Activated CD8-positive, alpha-beta memory T cell treated with anti-CD3 and anti-CD28 coated beads, Interleukin-2, amount 50 U/mL, for 48 hours (primary cell): ENCODE results near the gene MXRA5.
"Not testable (repeated sequence)": the region's sequence is repeated elsewhere in the genome, so short reads cannot be mapped to it uniquely, and the experiment has no call there.

Source experiments
- DNase-seq: peaks from one replicate; pipeline ENCODE4 v3.0.0-alpha.2; 2020

MXRA5 gene

GRCh38 chrX:3340016-3340415 is 6.4 kb downstream of the MXRA5 start:
- no peak for DNase-seq

- no peak for DNase-seq
These were observed 19.8 kb downstream of the MXRA5 start for GRCh38 chrX:3326681-3327080.

- DNase-seq = no peak
These were observed 25.9 kb downstream of the MXRA5 start for GRCh38 chrX:3320471-3321046.

DNA sequence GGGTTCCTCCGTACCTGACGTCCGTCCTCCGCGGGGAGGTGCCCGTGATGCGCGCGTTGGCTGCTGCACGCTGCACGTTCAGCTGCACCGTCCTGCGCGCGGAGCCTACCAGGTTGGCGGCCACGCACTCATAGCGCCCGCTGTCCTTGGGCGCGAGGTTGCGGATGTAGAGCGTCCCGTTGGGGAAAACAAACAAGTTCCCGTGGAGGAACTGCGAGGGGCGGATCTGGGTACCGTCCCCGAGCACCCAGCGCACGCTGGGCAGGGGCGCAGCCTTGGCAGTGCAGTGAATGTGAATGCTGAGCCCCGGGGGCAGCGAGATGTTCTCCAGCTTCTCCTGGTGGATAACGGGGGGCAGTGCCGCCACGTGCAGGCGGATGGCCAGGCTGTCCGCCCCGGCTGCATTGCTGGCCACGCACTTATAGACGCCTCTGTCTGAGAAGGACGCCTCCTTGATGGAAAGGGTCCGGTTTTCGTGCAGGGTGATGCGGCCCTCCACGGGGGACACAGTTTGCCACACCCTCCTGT is 29.2 kb downstream of the MXRA5 start:
- no peak for DNase-seq

DNA sequence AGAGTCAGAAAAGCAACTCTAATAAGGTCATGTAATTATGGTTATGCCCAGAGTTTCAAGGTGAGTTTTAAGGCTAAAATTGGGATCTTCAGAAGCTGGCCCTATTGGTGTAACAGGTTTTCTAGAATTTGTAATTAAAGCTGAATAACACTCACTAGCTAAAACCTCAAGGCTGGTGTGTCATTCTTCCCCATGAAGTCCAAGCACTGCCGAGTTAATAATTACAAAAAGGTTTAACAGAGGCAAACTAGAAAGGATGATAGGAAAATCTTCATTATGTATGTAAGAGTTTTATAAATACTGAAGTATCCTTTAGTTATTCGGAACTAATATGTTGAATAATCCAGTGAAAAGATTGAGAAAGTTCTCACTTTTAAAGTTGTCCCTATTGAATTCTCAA is 34.3 kb downstream of the MXRA5 start:
- DNase-seq = no peak

DNA sequence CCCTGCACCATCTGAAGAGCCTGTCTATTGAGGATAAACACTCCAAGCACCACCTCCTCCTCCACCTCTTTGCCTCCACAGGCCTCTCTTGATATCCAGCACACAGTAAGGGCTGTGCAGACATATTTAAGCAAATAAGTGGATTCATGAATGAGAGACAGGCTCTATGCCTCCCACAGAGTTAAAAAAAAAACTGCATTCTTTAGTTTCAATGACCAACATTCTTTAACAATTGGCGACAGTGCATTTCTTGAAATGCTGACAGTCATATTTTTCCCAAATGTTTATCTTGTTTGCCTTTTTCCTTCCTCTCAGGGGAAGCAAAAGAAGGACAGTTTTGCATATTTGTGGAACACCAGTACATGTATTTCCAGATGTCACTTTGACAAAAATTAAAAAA is 38.6 kb downstream of the MXRA5 start:
- no peak for DNase-seq

- DNase-seq = no peak
These were observed 46.8 kb downstream of the MXRA5 start for GRCh38 chrX:3299636-3300035.

DNA sequence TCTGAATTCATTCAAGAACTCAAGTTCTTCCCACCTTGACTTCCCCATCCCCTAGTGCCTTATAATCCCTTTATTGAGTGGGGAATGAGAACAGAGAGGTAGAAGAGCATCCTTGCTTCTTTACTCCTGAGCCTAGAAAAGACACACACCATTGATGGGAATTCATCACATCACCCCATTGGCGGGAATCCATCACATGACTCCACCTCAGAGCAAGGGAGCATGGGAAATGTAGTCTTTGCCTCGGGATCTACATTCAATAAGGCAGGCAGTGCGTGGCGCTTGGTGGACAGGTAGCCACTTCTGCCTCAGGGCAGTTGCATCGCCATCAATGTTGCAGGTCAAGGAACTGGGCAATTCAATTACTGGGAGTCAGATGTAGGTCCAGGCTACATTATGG is 50.7 kb downstream of the MXRA5 start:
- DNase-seq = no peak

- DNase-seq = no peak
These were observed 53.2 kb downstream of the MXRA5 start for GRCh38 chrX:3293251-3293650.

GRCh38 chrX:3290561-3290960 is 55.9 kb downstream of the MXRA5 start:
- DNase-seq = no peak

GRCh38 chrX:3286196-3286945 is 60.1 kb downstream of the MXRA5 start:
- DNase-seq = no peak

DNA sequence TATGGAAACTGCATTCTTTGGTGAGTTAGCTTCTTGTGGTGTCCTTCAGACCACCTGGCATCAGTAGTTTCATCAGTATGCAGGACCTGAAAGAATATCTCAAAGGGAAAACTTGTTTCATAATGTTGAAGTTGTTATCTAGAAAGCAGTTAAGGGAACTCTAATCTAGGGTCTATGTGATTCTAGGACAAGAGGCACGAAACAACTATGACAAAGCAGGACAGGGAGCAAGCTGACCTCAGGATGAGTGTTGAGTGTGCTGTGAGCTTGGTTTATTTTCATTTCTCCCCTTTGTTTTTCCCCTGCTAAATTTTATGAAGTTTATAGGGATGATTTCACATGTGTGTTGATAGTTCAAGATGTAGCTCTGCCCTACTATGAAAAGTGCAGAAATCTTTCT is 65.7 kb downstream of the MXRA5 start:
- no peak for DNase-seq

DNA sequence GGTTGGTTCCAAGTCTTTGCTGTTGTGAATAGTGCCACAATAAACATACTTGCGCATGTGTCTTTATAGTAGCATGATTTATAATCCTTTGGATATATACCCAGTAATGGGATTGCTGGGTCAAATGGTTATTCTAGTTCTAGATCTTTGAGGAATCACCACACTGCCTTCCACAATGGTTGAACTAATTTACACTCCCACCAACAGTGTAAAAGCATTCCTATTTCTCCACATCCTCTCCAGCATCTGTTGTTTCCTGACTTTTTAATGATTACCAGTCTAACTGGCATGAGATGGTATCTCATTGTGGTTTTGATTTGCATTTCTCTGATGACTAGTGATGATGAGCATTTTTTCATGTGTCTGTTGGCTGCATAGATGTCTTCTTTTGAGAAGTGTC is 72.8 kb downstream of the MXRA5 start:
- not testable (repeated sequence) for DNase-seq

DNA sequence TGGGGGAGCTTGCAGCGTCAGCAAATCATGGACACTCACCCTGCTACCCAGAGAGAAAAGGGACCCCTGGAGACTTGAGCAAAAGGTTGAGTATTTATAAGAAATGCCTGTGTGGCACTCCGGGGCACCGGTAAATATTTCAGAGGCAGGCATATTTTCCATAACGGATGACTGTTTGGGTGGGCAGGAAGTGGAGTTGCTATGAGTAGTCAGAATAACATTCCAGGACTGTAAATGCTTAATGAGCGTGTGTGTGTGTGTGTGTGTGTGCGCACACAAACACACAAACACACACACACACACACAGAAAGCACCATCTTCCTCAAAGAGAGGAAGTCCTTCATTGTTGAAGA is 74.6 kb downstream of the MXRA5 start:
- DNase-seq = no peak

DNA sequence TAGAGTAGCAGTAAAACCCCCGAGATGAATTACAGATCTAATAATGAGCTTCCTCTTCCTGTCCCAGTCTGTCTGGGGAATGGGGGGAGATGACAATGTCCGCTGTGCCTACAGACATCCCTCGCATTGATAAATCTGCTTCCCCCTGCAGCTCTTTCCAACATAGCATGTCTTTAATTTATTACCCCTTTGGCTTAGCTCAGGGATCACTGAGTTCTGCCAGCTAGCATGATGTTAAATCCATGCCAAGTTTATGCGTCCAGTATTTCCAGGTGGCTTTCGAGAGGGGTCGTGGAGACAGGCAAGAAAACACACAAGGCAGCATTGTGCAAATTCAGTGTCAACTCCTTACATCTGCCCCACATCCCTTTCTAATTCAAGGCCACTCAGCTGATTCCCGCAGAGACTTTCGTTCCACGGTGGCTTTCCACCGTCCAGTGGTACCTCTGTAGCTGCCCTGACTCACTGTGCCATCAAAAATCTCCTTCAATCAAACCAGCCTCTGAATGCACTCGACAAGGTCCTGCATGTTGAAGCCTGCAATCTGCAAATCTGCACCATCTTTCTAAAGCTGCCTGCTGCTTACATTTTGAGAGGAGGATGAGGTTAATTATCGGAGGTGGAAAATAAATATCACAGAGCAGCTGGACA is 75.1 kb downstream of the MXRA5 start:
- DNase-seq = no peak

DNA sequence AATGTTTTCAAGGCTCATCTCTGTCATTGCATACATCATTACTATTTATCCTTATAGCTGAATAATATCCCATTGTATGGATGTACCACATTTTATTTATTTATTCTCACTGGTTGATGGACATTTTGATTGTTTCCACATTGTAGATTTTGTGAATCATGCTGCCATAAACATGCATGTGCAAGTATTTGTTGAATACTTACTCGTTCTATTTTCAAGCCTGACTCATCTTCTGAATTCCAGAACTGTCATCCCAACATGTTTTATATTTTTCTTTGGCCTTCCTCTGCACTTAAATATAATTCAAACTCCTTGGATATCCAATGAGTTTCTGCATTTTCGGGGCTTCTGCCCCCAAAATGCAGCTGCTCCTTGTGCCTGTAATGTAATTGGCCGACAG is 77.6 kb downstream of the MXRA5 start:
- no peak for DNase-seq

- no peak for DNase-seq
These were observed 82.7 kb downstream of the MXRA5 start for GRCh38 chrX:3263681-3264126.

GRCh38 chrX:3262901-3263300 is 83.6 kb downstream of the MXRA5 start:
- DNase-seq = no peak
